ENCODE results near the gene PRKAR2A. TPM values are rescaled to one million over a fixed set of nuclear protein-coding genes. Genes with fewer than 3 reads are reported as not detected.

The PRKAR2A gene
- polyA plus RNA-seq, 1 of the 3 experiments (the other 2 are of a cell fraction) = 5.2 TPM

- Histone ChIP-seq H3K79me2 (ENCODE audit: insufficient read depth) (no peaks in the 10 kb centered on the region), H3K36me3 (replicated peaks in 1 of 2; ENCODE audit: control insufficient read depth in 1 of 2, insufficient read depth in 2 of 2, low read length in 1 of 2) (peaks cover 0 to 2% of the 10 kb centered on the region in 2 experiments), H3K27me3 (ENCODE audit: insufficient read depth) (no peaks in the 10 kb centered on the region), H3K9me3 (no peaks in the 10 kb centered on the region), H4K20me1 (ENCODE audit: insufficient read depth) (no peaks in the 10 kb centered on the region), H2AFZ (ENCODE audit: low read depth) (no peak overlapping the region), H3K9ac (no peak overlapping the region), H3K9me2 (no peaks in the 10 kb centered on the region), H3F3A (replicated peaks; ENCODE audit: insufficient read depth) (no peaks in the 10 kb centered on the region), H3K4me1 (ENCODE audit: control insufficient read depth in 1 of 2, insufficient read depth in 2 of 2, low read depth in 1 of 2, low read length in 1 of 2) (no peaks in the 10 kb centered on the region), H3K4me3 (ENCODE audit: low read depth in 2 of 2, low read length in 1 of 2) (no peak overlapping the region), H3K27ac (ENCODE audit: low read depth in 2 of 2, low read length in 1 of 2) (no peak overlapping the region), H3K4me2 (no peak overlapping the region)
- DNase-seq = no peak
- CTCF ChIA-PET = interaction anchor here (1.5 kb wide), 1 partner anchor 12 kb away, joined by 4 read pairs; no protein-coding TSS in a partner anchor
- POLR2A ChIA-PET = no interaction called here
- TF ChIP-seq USF2 (IDR thresholded peaks at IDR 0.05; ENCODE audit: borderline replicate concordance, low read depth, low read length) (no peak), FOXJ3 (CRISPR knock-in tag; IDR thresholded peaks at IDR 0.05) (no peak), USF1 (IDR thresholded peaks at IDR 0.05; ENCODE audit: borderline replicate concordance, low read depth) (no peak), FOXM1 (IDR thresholded peaks at IDR 0.05; ENCODE audit: low read depth) (no peak), MEF2A (IDR thresholded peaks at IDR 0.05; ENCODE audit: borderline replicate concordance, low read depth) (no peak), EP300 (IDR thresholded peaks at IDR 0.05; ENCODE audit: borderline replicate concordance in 1 of 2, low read depth in 1 of 2, low read length in 1 of 2) (no peak), TAF1 (IDR thresholded peaks at IDR 0.05; ENCODE audit: borderline replicate concordance, low read depth, low read length) (no peak), RFX5 (IDR thresholded peaks at IDR 0.05; ENCODE audit: low read length) (no peak), JUND (IDR thresholded peaks at IDR 0.05) (no peak), MAX (IDR thresholded peaks at IDR 0.05; ENCODE audit: low read depth) (no peak), RCOR1 (IDR thresholded peaks at IDR 0.05; ENCODE audit: low read length) (no peak), GATA2 (CRISPR knock-in tag; IDR thresholded peaks at IDR 0.05) (no peak), MXI1 (IDR thresholded peaks at IDR 0.05; ENCODE audit: low read depth, low read length) (no peak), GABPA (IDR thresholded peaks at IDR 0.05; ENCODE audit: low read depth) (no peak), EZH2phosphoT487 (IDR thresholded peaks at IDR 0.05; ENCODE audit: borderline replicate concordance, low read depth) (no peak), NRF1 (IDR thresholded peaks at IDR 0.05; ENCODE audit: low read depth, low read length) (no peak), RAD21 (IDR thresholded peaks at IDR 0.05; ENCODE audit: low read length) (no peak), ELF1 (IDR thresholded peaks at IDR 0.05) (no peak)
- TF ChIP-seq, protein P1, sequence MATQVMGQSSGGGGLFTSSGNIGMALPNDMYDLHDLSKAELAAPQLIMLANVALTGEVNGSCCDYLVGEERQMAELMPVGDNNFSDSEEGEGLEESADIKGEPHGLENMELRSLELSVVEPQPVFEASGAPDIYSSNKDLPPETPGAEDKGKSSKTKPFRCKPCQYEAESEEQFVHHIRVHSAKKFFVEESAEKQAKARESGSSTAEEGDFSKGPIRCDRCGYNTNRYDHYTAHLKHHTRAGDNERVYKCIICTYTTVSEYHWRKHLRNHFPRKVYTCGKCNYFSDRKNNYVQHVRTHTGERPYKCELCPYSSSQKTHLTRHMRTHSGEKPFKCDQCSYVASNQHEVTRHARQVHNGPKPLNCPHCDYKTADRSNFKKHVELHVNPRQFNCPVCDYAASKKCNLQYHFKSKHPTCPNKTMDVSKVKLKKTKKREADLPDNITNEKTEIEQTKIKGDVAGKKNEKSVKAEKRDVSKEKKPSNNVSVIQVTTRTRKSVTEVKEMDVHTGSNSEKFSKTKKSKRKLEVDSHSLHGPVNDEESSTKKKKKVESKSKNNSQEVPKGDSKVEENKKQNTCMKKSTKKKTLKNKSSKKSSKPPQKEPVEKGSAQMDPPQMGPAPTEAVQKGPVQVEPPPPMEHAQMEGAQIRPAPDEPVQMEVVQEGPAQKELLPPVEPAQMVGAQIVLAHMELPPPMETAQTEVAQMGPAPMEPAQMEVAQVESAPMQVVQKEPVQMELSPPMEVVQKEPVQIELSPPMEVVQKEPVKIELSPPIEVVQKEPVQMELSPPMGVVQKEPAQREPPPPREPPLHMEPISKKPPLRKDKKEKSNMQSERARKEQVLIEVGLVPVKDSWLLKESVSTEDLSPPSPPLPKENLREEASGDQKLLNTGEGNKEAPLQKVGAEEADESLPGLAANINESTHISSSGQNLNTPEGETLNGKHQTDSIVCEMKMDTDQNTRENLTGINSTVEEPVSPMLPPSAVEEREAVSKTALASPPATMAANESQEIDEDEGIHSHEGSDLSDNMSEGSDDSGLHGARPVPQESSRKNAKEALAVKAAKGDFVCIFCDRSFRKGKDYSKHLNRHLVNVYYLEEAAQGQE (IDR thresholded peaks at IDR 0.05; ENCODE audit: low read depth, low read length) = no peak
Measured at GRCh38 chr3:48885753-48886152, 38.1 kb upstream of the PRKAR2A start.
